ENCODE data around the gene RAB19.
A peak's percentile ranks its signal among the peaks of the same experiment; 100 is the strongest.

Gene RAB19

DNA sequence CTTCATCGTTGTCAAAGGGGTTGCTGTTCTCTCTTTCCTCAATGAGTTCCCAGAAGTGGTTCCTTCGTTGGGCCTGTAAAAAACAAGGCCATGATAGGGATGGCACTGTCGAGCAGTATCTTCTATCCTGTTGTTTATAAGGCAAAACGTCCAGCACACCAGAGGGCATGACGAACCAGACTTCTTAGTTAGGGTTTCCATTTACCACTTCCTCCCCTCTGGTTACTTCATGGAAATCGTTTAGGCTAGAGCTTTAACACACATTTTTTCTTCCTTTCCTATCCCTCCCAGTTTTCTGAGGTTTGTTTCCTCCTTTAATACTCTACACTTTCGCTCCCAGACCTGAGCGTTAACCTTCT lies 50.8 kb downstream of the RAB19 start:
- no peak for DNase-seq

DNA sequence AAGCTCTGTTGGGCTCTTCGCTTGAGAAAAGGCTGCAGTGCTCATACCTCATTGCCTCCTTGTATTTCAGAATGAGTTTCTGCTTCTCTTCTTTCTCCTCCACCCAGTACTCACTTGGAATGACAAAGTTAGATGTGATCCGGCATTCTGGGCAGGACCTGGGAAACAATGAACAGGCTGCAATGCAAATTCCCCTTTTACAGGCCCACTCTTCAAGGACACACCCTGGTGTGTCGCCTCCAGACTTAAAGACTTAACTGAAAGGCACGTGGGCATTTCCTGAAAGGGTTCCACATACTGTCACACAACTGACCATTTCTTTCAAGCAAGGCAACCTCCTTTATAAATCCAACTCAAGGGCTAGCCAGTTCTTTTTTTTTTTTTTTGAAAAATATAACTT lies 51.9 kb downstream of the RAB19 start:
- no peak for DNase-seq

DNA sequence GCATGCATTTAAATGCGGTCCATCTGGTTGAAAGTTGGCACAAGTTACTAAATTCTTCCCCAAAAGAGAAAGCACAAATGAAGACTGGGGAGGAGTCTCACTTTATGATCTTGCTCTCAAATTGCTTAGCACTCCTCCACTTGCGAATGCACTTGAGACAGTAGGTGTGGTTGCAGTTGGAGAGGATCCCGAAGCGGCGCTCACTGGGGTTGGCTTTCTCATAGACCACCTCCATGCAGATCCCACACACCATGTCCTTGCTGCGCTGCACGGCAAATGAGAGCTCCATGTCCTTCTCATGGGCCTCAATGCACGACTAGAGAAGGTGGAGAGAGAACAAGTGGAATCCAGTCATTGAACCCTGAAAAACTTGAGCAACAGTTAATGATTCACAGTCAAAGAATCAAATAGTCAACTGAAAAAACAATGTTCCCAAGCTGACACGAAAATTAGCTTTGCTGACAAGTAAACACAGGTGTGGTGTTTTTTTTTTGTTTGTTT lies 52.7 kb downstream of the RAB19 start:
- DNase-seq = no peak

DNA sequence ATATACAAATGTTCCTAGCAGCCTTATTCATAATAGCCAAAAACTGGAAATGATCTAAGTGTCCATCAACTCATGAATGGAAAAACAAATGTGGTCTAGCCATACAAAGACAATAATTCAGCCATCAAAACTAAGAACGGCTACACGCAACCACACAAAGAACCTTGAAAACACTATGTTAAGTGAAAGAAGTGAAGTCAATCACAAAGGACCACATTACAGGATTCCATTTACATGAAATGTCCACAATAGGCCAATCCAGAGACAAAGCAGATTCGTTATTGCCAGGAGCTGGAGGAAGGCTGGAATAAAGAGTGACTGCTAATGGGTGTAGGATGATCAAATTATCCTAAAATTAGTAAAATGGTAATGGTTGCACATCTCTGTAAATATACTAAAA lies 54.3 kb downstream of the RAB19 start:
- no peak for DNase-seq

DNA sequence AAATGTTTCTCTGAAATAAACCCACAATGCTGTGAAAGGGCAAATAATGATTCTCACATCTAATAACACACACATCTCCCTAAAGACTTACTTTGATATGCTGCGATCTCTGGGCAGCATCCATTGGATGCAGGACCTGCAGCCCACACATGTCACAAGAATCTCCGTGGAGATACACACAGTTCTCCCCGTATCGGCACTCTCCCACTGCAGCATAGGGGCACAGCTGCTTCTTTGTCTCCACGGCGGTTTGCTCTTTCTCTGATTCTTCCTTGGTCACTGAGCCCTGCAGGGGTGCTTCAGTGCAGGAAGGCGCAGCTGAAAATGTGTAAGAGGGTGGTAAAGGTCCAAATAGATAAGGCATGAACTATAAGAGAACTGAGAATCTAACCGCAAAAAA lies 55.1 kb downstream of the RAB19 start:
- DNase-seq = no peak

DNA sequence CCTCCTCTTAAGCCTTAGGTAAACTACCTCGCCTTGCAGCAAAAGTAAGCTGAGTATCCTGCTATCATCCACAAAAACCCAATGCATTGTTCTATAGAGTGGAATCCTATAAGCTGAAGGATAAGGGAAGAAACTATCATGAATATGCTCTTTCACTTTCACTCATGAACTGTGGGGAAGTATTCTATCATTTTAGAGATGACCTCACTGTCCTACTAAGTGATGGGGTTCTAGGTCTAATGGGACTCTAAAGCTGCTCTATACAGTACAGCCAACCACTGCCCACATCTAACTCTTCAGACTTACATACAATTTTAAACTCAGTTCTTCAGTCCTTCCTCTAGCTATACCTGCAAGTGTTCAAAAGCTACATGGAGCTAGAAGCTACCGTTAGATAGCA lies 59.3 kb downstream of the RAB19 start:
- no peak for DNase-seq

DNA sequence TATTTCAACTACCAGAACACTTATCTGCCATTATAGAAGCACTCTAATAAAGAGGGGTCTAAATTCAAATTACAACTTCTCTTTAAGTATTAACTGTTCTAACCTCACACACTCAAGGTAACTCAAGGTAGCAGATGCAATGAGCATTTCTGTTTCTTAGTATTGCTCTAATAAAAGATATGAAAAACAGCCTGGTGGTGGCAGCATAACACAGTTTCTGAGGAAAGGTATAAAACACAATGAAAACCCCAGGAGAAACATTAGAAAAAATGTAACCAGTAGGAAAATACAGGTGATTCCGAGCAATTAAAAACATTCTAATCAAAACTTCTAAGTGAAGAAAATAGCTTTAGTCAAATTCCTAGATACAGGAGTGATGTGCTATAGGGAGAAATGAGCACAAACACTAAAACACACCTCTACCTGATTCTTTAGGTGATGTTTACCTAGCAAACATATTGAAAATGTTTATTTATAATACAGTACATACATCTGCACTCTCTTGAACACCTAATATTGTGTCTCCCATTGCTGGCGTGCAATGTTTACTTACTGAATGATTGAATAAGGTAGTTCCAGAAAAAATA lies 72.0 kb downstream of the RAB19 start:
- peak; percentile 18 for DNase-seq

DNA sequence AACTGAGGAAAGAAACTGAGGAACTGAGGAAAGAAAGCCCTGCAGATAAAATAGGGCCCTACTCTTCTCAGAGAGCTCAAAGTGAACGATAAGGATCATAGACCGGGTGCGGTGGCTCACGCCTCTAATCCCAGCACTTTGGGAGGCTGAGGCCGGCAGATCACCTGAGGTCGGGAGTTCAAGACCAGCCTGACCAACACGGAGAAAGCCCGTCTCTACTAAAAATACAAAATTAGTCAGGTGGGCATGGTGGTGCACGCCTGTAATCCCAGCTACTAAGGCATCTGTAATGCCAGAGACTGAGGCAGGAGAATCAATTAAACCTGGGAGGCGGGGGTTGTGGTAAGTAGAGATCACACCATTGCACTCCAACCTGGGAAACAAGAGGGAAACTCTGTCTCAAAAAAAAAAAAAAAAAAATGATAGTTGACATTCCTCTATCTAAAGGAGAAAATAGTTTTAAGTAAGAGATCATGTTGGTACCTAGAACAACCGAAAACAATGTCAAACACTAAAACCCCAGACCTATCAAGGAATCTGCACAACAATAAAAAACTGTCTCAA lies 72.9 kb downstream of the RAB19 start:
- no peak for DNase-seq
